Measurements from ENCODE around the gene CCNY.

DNA sequence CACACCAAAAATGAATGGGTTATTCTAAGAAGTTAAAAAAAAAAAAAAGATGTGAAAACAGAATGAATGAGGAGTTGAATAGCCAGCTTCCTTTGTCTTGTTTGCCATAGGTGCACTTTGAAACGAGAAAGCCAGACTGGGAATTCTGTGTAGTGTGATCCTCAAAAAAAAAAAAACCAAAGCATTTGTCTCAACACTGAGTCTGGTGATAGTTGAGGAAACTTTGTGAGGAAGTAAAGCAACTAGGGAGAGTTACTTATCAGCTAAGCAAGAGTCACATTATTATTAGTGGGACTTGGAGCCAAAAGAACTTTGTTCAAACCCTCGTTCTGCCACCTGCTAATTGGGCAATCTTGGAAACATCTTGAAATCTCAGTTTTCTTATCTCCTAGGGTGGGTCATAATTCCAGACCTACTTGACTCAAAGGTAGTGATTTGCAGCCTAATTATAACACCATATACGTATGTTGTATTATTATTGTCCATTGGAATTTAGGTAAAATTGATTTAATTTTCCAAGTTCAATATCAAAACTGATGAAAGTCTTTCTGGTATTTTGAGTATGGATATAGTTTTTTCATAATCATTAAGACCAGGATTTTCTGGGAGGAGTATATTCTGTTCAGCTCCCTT, 169.0 kb downstream of the CCNY start:
- TF ChIP-seq POLR2A (IDR thresholded peaks at IDR 0.05; ENCODE audit: borderline replicate concordance, extremely low read depth, insufficient read depth, insufficient read length) (no peak), MAX (IDR thresholded peaks at IDR 0.05) (no peak), RAD21 (IDR thresholded peaks at IDR 0.05; ENCODE audit: low read depth) (no peak), SRF (IDR thresholded peaks at IDR 0.05; ENCODE audit: low read depth) (no peak), EZH2 (IDR thresholded peaks at IDR 0.05) (no peak), EZH2phosphoT487 (IDR thresholded peaks at IDR 0.05; ENCODE audit: borderline replicate concordance) (no peak), ZNF274 (IDR thresholded peaks at IDR 0.05; ENCODE audit: low read depth, low read length) (no peak)

All from HCT116 (cell line).